SU-DHL-6 (cell line): ENCODE measurements around the gene ADGRG1.

Experiments
- CTCF ChIP-seq: fragments of 200-600 bp; sonication (generic); IDR thresholded peaks from one replicate; pipeline ENCODE4 v1.5.1; 2017; ENCODE audit warnings: antibody characterized with exemption, mild to moderate bottlenecking, low read length, moderate library complexity; ENCODE audit not compliant: insufficient read depth, poor library complexity, severe bottlenecking
- EZH2phosphoT487 ChIP-seq: fragments of 200-600 bp; sonication (generic), shearing (Covaris generic); conservative IDR thresholded peaks from 2 replicates; pipeline ENCODE4 v1.6.1; 2018; ENCODE audit warnings: mild to moderate bottlenecking, antibody characterized with exemption, low read length, moderate library complexity, mixed read lengths

GRCh38 chr16:57588831-57589230, 39.6 kb upstream of the ADGRG1 start:
- TF ChIP-seq CTCF: no peak
- TF ChIP-seq EZH2phosphoT487: no peak
